HFFc6 (cell line): ENCODE data around the gene SERINC3. TPM values are rescaled to one million over a fixed set of nuclear protein-coding genes. Genes with fewer than 3 reads are reported as not detected.

Experiments
- DNase-seq: peaks from one replicate; pipeline ENCODE4 v3.0.0-alpha.2; 2018
- H3K27ac Mint-ChIP-seq: 2 replicates; pipeline ENCODE4 v1.8.0; 2020; ENCODE audit warnings: mild to moderate bottlenecking, mixed read lengths
- H3K27me3 Mint-ChIP-seq: 2 replicates; pipeline ENCODE4 v1.8.0; 2021; ENCODE audit warnings: mild to moderate bottlenecking, moderate library complexity, mixed read lengths; ENCODE audit not compliant: insufficient read depth
- H3K36me3 Mint-ChIP-seq: 2 replicates; pipeline ENCODE4 v1.8.0; 2021; ENCODE audit warnings: low read depth, mixed read lengths
- H3K4me1 Mint-ChIP-seq: 2 replicates; pipeline ENCODE4 v1.8.0; 2020; ENCODE audit warnings: low read depth, mixed read lengths
- H3K4me3 Mint-ChIP-seq: 2 replicates; pipeline ENCODE4 v1.8.0; 2020; ENCODE audit warnings: mild to moderate bottlenecking, moderate library complexity, mixed read lengths
- H3K9me3 Mint-ChIP-seq: 2 replicates; pipeline ENCODE4 v1.8.0; 2020; ENCODE audit warnings: mild to moderate bottlenecking, mixed read lengths
- total RNA-seq, 6 experiments: library from RNA; stranded (reverse); fragmentation: NEBNext Ultra II Directional; extraction: Animal tissue kit (Norgen Biotek cat#: 25700); gene quantifications; 2 replicates in 1 of 6; 3 replicates in 5 of 6; pipeline ENCODE4 v1.2.3, GENCODE V29; 2021
- TF ChIP-seq, protein P1 (sequence below): fragments of 200-600 bp; sonication (generic); IDR thresholded peaks from 2 replicates; pipeline ENCODE4 v1.5.0; 2021; ENCODE audit warnings: antibody characterized with exemption, mild to moderate bottlenecking

The SERINC3 gene
- total RNA-seq, 6 experiments from 2014 or later, result 161 to 219 (median 188) TPM

DNA sequence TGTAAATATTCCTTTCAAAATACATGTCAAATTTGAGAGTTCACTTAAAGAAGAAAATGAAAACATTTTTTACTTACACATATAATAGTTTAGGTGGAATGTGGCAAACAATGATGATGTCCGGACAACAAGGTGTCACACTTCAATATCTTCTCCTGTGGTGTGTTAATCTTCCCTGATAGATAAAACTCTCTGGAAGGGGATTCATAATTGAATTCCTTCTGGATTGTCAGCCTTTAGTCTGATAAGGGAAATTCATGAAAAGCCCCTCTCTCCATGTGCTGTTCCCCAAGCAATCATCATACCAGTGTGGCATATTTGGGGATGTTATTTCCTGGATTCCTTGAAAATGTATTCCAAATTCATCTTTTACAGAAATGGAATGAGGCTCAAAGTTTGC lies 971 bp upstream of the SERINC3 start:
- Mint-ChIP-seq H3K27ac (peak overlapping the region; percentile 94), H3K4me1 (peaks cover 66% of the 10 kb centered on the region), H3K9me3 (no peaks in the 10 kb centered on the region), H3K36me3 (peaks cover 11% of the 10 kb centered on the region; the same call in 1 of the 2 replicates), H3K27me3 (0 out of 2 replicates have a peak, but pooled peaks cover 3% of the 10 kb centered on the region), H3K4me3 (peak overlapping the region; percentile 95)
- no peak for DNase-seq
- TF ChIP-seq, protein P1, sequence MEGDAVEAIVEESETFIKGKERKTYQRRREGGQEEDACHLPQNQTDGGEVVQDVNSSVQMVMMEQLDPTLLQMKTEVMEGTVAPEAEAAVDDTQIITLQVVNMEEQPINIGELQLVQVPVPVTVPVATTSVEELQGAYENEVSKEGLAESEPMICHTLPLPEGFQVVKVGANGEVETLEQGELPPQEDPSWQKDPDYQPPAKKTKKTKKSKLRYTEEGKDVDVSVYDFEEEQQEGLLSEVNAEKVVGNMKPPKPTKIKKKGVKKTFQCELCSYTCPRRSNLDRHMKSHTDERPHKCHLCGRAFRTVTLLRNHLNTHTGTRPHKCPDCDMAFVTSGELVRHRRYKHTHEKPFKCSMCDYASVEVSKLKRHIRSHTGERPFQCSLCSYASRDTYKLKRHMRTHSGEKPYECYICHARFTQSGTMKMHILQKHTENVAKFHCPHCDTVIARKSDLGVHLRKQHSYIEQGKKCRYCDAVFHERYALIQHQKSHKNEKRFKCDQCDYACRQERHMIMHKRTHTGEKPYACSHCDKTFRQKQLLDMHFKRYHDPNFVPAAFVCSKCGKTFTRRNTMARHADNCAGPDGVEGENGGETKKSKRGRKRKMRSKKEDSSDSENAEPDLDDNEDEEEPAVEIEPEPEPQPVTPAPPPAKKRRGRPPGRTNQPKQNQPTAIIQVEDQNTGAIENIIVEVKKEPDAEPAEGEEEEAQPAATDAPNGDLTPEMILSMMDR, result no peak

DNA sequence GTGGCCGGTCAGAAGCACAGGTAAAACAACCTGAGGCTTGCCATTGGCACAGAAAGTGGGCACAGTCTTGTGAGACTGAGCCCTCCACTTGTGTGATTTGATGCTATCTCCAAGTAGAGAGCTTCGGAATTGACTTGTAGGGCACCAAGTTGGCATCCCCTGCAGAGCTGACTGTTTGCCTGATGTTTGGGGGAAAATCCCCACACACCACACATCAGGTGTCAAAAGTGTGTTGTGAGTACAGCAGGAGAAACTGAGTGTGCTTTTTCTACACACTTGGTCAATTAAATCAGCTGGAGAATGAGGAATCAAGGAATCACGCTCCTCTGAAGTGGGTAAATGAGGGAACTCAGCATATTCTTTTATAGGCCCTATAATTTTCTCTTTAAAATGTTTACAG lies 989 bp downstream of the SERINC3 start:
- H3K4me3 Mint-ChIP-seq, result peak overlapping the region; percentile 95
- DNase-seq, result no peak
- peaks cover 68% of the 10 kb centered on the region for H3K4me1 Mint-ChIP-seq
- H3K27me3 Mint-ChIP-seq, result 0 out of 2 replicates have a peak, but pooled peaks cover 3% of the 10 kb centered on the region
- TF ChIP-seq, protein P1, result no peak
- no peaks in the 10 kb centered on the region for H3K9me3 Mint-ChIP-seq
- H3K27ac Mint-ChIP-seq, result peak overlapping the region; percentile 94
- 0 out of 2 replicates have a peak, but pooled peaks cover 11% of the 10 kb centered on the region for H3K36me3 Mint-ChIP-seq

DNA sequence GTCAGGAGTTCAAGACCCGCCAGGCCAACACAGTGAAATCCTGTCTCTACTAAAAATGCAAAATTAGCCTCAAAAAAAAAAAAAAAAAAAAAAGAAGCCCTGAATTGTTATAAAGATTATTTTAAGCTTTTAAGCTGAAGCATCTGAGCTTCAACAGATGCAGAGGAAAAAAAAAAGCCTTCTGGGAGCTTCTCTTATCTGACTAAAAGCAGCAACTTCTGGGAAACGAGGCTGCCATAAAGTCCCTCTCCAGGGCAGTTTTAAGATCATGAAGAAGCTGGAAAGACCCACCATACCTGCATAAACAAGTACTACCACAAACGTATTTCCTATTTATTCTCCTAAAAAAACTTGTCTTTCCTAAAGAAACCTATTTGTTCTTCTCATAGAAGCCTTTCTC lies 3.6 kb downstream of the SERINC3 start:
- TF ChIP-seq, protein P1, result no peak
- peak overlapping the region; percentile 3; the same call in 1 of the 2 replicates for H3K27ac Mint-ChIP-seq
- peaks cover 63% of the 10 kb centered on the region for H3K4me1 Mint-ChIP-seq
- no peak for DNase-seq
- H3K4me3 Mint-ChIP-seq, result no peak overlapping the region
- peaks cover 17% of the 10 kb centered on the region; the same call in 1 of the 2 replicates for H3K36me3 Mint-ChIP-seq
- no peaks in the 10 kb centered on the region for H3K9me3 Mint-ChIP-seq
- H3K27me3 Mint-ChIP-seq, result 0 out of 2 replicates have a peak, but pooled peaks cover 3% of the 10 kb centered on the region

DNA sequence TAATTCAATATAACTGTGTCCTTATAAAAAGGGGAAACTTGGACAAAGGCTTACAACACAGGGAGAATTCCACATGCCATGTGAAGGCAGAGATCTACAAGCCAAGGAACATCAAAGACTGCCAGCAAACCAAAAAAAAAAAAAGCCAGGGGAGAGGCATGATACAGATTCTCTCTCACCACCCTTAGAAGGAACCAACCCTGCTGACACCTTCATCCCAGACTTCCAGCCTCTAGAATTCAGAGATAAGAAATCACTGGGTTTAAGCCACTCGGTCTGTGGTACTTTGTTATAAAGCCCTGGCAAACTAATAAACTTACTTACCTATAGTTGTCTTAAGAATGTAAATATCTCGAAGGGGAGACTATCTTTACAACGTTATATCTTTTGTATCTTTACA lies 4.4 kb downstream of the SERINC3 start:
- TF ChIP-seq, protein P1, result no peak
- no peak for DNase-seq
- Mint-ChIP-seq H3K4me1 (peaks cover 56% of the 10 kb centered on the region), H3K36me3 (peaks cover 17% of the 10 kb centered on the region; the same call in 1 of the 2 replicates), H3K4me3 (no peak overlapping the region), H3K27ac (no peak overlapping the region), H3K27me3 (0 out of 2 replicates have a peak, but pooled peaks cover 3% of the 10 kb centered on the region), H3K9me3 (no peaks in the 10 kb centered on the region)

DNA sequence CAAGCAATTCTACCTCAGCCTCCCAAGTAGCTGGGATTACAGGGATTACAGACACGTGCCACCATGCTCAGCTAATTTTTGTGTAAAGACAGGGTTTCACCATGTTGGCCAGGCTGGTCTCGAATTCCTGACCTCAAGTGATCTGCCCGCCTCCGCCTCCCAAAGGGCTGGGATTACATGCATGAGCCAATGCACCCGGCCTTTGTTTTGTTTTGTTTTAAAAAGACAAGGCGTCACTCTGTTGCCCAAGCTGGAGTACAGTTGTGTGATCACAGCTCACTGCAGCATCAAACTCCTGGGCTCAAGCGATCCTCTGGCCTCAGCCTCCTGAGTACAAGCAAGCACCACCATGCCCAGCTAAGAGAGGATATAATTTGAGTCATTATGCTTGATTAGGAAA lies 5.4 kb downstream of the SERINC3 start:
- H3K4me3 Mint-ChIP-seq, result no peak overlapping the region
- no peaks in the 10 kb centered on the region for H3K27me3 Mint-ChIP-seq
- TF ChIP-seq, protein P1, result no peak
- no peaks in the 10 kb centered on the region for H3K9me3 Mint-ChIP-seq
- DNase-seq, result no peak
- no peak overlapping the region for H3K27ac Mint-ChIP-seq
- H3K4me1 Mint-ChIP-seq, result peaks cover 50% of the 10 kb centered on the region
- H3K36me3 Mint-ChIP-seq, result peaks cover 17% of the 10 kb centered on the region; the same call in 1 of the 2 replicates
